ENCODE measurements around the gene CNOT6L.

- TF ChIP-seq SUZ12 (IDR thresholded peaks at IDR 0.05; ENCODE audit: extremely low read depth, insufficient read depth, insufficient read length) (no peak), YY1 (IDR thresholded peaks at IDR 0.05; ENCODE audit: insufficient read depth, insufficient read length) (no peak), ZNF274 (IDR thresholded peaks at IDR 0.05; ENCODE audit: low read depth, low read length) (no peak)
These were observed 29.0 kb downstream of the CNOT6L start for GRCh38 chr4:77790146-77790545.
